Hematopoietic multipotent progenitor cell treated with erythropoietin and hydrocortisone succinate and interleukin-3 and kit ligand, for 15 days (in vitro differentiated cells): ENCODE data around the gene COG3.
A peak's percentile ranks its signal among the peaks of the same experiment; 100 is the strongest.
"Not testable (repeated sequence)": the region's sequence is repeated elsewhere in the genome, so short reads cannot be mapped to it uniquely, and the experiment has no call there.

Experiments used
- DNase-seq: peaks from one replicate; pipeline ENCODE4 v3.0.0-alpha.2; 2015; ENCODE audit warnings: low spot score

COG3 gene, protein sequence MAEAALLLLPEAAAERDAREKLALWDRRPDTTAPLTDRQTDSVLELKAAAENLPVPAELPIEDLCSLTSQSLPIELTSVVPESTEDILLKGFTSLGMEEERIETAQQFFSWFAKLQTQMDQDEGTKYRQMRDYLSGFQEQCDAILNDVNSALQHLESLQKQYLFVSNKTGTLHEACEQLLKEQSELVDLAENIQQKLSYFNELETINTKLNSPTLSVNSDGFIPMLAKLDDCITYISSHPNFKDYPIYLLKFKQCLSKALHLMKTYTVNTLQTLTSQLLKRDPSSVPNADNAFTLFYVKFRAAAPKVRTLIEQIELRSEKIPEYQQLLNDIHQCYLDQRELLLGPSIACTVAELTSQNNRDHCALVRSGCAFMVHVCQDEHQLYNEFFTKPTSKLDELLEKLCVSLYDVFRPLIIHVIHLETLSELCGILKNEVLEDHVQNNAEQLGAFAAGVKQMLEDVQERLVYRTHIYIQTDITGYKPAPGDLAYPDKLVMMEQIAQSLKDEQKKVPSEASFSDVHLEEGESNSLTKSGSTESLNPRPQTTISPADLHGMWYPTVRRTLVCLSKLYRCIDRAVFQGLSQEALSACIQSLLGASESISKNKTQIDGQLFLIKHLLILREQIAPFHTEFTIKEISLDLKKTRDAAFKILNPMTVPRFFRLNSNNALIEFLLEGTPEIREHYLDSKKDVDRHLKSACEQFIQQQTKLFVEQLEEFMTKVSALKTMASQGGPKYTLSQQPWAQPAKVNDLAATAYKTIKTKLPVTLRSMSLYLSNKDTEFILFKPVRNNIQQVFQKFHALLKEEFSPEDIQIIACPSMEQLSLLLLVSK

GRCh38 chr13:45464687-45465453 is at the start of gene COG3:
Gene COG3, plus strand, starts transcription at chr13:45464939. Its CDS starts 98 bp downstream, at chr13:45465037.
- DNase-seq, result peak; percentile 95

DNA sequence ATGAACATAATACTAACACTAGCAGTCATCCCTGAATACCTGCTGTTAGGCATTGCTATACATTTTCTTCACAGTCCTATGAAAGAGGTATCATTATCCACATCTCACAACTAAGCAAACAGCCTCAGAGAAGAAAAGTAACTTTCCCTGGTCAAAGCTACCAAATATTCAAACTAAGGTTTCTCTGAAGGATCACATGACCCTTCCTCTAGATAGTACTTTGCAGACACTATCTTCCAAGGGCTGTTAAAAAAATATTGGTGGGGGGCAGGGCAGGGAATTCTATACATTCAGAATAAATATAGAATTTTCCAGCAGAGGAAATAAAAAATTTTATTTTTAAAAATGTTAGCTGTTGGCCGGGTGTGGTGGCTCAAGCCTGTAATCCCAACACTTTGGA is 49.6 kb upstream of the COG3 start:
- DNase-seq, result no peak

- no peak for DNase-seq
These were observed 48.1 kb upstream of the COG3 start for GRCh38 chr13:45416516-45417128.

DNA sequence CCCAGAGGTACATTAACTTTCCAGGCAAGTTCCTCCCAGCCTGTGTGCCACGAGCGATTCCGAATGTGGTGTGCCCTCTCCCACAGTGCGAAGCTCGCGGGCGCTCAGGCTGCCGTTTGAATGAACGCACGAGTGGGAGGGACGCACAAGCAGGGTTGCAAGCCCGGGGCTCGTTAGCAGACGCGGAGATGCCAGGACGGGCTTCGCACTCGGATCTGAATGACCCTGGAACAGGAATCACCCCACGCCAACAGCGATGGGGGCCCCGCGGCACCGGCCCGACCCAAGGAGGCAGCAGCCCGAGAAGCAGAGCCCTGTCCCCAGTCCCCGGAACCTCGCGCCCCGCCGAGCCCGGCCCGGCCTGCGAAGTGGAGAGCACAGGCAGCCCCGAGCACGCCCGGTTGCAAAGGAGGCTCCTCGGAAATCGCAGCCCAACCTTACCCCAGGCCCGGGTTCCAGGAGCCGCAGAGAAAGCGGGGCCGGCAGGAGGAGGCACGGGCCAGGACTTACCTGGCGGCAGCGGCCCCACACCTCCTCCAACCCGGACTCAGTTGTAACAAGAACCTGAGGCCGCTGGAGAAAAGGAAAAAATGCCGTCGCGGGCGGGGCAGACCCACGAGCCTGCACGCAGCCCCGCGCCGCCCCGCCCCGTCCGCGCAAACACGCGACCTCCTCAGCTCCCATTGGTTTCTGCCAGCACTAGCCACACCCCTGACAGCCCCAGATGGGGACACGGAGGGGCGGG is 46.8 kb upstream of the COG3 start, which contains the start of gene SLC25A30:
TSS of gene SLC25A30 (minus strand) at position 584 of the 745 bp plus-strand sequence. CDS start 6,948 bp downstream, outside the sequence.
- DNase-seq, result peak; percentile 77

- DNase-seq, result not testable (repeated sequence)
These were observed 45.4 kb upstream of the COG3 start for GRCh38 chr13:45419389-45419788.

DNA sequence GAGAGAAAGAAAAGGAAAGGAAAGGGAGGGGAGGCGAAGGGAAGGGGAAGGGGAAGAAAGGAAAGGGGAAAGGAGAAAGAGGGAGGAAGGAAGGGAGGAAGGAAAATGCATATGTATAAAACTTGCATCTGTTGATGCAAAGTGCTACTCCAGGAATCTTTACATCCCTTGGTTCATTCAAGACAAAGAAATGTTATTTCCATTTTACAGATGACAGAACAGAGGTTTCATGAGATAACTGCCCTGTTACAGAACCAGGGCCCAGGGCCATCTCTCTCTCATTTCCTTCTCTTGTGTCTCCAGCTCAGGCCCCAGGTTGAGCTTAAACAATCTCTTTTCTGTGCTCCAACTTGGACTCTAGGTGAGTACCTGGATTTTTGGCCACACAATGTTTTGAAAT is 44.8 kb upstream of the COG3 start:
- DNase-seq, result no peak

- DNase-seq, result peak; percentile 11
These were observed 41.9 kb upstream of the COG3 start for GRCh38 chr13:45422731-45423292.

GRCh38 chr13:45426056-45426841 is 38.5 kb upstream of the COG3 start:
- not testable (repeated sequence) for DNase-seq

- no peak for DNase-seq
These were observed 31.9 kb upstream of the COG3 start for GRCh38 chr13:45432737-45433380.

DNA sequence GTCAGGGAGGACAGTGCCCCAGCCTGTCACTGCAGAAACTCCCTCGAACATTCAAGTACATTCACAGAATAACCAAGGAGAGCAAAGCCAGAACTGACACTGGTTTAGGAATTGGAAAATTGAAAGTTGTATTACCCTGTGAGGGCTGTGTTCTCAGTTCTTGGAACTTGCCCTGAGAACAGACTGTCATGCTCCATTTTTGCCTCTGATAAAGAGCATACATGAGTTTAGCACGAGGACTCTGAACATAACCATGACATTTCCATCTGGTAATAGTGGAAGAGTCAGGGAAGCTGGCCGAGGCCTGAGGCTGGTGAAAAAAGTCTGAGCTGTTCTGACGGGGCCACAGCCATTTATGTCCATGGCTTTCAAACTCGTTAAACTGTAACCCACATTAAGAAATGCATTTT is 31.4 kb upstream of the COG3 start:
- no peak for DNase-seq

- no peak for DNase-seq
These were observed 30.0 kb upstream of the COG3 start for GRCh38 chr13:45434556-45435371.

DNA sequence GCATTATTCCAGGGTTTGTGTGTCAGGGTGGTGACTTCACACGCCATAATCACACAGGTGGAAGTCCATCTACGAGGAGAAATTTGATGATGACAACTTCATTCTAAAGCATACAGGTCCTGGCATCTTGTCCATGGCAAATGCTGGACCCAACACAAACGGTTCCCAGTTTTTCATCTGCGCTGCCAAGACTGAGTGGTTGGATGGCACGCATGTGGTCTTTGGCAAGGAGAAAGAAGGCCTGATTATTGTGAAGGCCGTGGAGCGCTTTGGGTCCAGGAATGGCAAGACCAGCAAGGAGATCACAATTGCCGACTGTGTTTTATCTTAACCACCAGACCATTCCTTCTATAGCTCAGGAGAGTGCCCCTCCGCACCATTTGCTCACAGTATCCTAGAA is 28.4 kb upstream of the COG3 start:
- no peak for DNase-seq

- DNase-seq, result no peak
These were observed 27.8 kb upstream of the COG3 start for GRCh38 chr13:45436953-45437352.

GRCh38 chr13:45437947-45438346 is 26.8 kb upstream of the COG3 start:
- no peak for DNase-seq

DNA sequence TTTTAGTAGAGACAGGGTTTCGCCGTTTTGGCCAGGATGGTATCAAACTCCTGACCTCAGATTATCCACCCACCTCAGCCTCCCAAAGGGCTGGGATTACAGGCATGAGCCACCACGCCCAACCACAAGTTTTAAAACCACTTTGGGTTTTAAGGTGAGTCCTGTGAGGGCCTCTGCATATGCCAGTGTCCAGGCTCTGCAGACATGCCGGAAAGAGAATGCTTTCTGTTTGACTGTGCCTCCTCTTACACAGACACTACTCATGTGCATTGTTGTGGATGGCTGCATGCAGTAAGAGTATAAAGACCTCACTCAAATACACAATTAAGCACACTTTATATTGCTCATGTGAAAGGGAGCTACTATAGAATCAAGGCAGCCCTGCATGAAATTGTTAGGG is 25.7 kb upstream of the COG3 start:
- DNase-seq, result no peak

DNA sequence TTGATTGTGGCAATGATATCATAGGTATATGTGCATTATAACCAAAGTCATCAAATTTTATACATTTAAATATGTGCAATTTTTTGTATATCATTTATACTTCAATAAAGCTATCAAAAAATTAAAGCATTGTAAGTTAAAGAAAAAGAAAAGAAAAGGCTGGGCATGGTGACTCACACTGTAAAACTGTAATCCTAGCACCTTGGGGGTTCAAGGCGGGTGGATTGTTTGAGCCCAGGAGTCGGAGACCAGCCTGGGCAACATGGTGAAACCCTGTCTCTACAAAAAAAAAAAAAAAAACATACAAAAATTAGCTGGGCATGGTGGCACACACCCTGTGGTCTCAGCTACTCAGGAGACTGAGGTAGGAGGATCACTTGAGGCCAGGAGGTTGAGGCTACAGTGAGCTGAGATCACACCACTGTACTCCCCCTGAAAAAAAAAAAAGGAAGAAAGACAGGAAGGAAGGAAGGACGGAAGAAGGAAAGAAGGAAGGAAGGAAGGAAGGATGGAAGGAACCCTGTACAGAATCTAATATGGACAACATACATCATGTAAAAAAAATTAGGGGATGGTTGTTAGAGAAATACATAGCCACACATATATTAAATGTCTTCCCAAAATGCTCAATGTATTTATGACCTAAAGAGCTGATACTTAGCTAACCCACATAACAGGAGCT is 24.8 kb upstream of the COG3 start:
- no peak for DNase-seq

- no peak for DNase-seq
These were observed 23.1 kb upstream of the COG3 start for GRCh38 chr13:45441633-45442032.

GRCh38 chr13:45445053-45445452 is 19.7 kb upstream of the COG3 start:
- DNase-seq, result no peak
